ENCODE results near the gene PDE11A.
"Not testable (repeated sequence)": the region's sequence is repeated elsewhere in the genome, so short reads cannot be mapped to it uniquely, and the experiment has no call there.

Gene PDE11A

GRCh38 chr2:178072383-178073301 lies at the start of gene PDE11A:
PDE11A (minus strand) TSS chr2:178072777; CDS start chr2:178072437, 340 bp downstream.
- peak in 1 of 2 donors; percentile 11 for DNase-seq (ENCODE audit: low read depth in 1 of 2, low spot score in 1 of 2)

- no peak for DNase-seq (ENCODE audit: low read depth in 1 of 2, low spot score in 1 of 2)
Measured at GRCh38 chr2:178119179-178119922, 46.8 kb upstream of the PDE11A start.

GRCh38 chr2:178117725-178118124 lies 45.1 kb upstream of the PDE11A start:
- DNase-seq (ENCODE audit: low read depth in 1 of 2, low spot score in 1 of 2): no peak

GRCh38 chr2:178115271-178115670 lies 42.7 kb upstream of the PDE11A start:
- DNase-seq (ENCODE audit: low read depth in 1 of 2, low spot score in 1 of 2): no peak

GRCh38 chr2:178114462-178114861 lies 41.9 kb upstream of the PDE11A start:
- DNase-seq (ENCODE audit: low read depth in 1 of 2, low spot score in 1 of 2): no peak

- DNase-seq (ENCODE audit: low read depth in 1 of 2, low spot score in 1 of 2): peak; percentile 68 to 76
Measured at GRCh38 chr2:178112202-178113152, 39.9 kb upstream of the PDE11A start, which contains the start of gene RBM45. RBM45 (plus strand) TSS chr2:178112437; CDS start chr2:178112547, 110 bp downstream.

GRCh38 chr2:178111743-178112142 lies 39.2 kb upstream of the PDE11A start:
- no peak for DNase-seq (ENCODE audit: low read depth in 1 of 2, low spot score in 1 of 2)

GRCh38 chr2:178110681-178111080 lies 38.1 kb upstream of the PDE11A start:
- no peak for DNase-seq (ENCODE audit: low read depth in 1 of 2, low spot score in 1 of 2)

GRCh38 chr2:178109813-178110212 lies 37.2 kb upstream of the PDE11A start:
- DNase-seq (ENCODE audit: low read depth in 1 of 2, low spot score in 1 of 2): no peak

- DNase-seq (ENCODE audit: low read depth in 1 of 2, low spot score in 1 of 2): no peak
Measured at GRCh38 chr2:178108176-178108575, 35.6 kb upstream of the PDE11A start.

- DNase-seq (ENCODE audit: low read depth in 1 of 2, low spot score in 1 of 2): no peak
Measured at GRCh38 chr2:178106053-178106452, 33.5 kb upstream of the PDE11A start.

GRCh38 chr2:178105566-178105965 lies 33.0 kb upstream of the PDE11A start:
- DNase-seq (ENCODE audit: low read depth in 1 of 2, low spot score in 1 of 2): no peak

GRCh38 chr2:178101321-178102079 lies 28.9 kb upstream of the PDE11A start:
- DNase-seq (ENCODE audit: low read depth in 1 of 2, low spot score in 1 of 2): no peak

- DNase-seq (ENCODE audit: low read depth in 1 of 2, low spot score in 1 of 2): no peak
Measured at GRCh38 chr2:178093471-178093870, 20.9 kb upstream of the PDE11A start.

GRCh38 chr2:178088774-178089270 lies 16.2 kb upstream of the PDE11A start:
- no peak for DNase-seq (ENCODE audit: low read depth in 1 of 2, low spot score in 1 of 2)

- DNase-seq (ENCODE audit: low read depth in 1 of 2, low spot score in 1 of 2): no peak
Measured at GRCh38 chr2:178084273-178084672, 11.7 kb upstream of the PDE11A start.

GRCh38 chr2:178082408-178083045 lies 9.9 kb upstream of the PDE11A start:
- DNase-seq (ENCODE audit: low read depth in 1 of 2, low spot score in 1 of 2): no peak

GRCh38 chr2:178079279-178079678 lies 6.7 kb upstream of the PDE11A start:
- DNase-seq (ENCODE audit: low read depth in 1 of 2, low spot score in 1 of 2): not testable (repeated sequence)

- no peak for DNase-seq (ENCODE audit: low read depth in 1 of 2, low spot score in 1 of 2)
Measured at GRCh38 chr2:178076130-178076529, 3.6 kb upstream of the PDE11A start.

GRCh38 chr2:178075006-178075326 lies 2.4 kb upstream of the PDE11A start:
- DNase-seq (ENCODE audit: low read depth in 1 of 2, low spot score in 1 of 2): no peak
